Astrocyte (in vitro differentiated cells and primary cell): ENCODE results near the gene FGF2.

Source experiments
- CTCF ChIP-seq: IDR thresholded peaks from 2 replicates; pipeline ENCODE4 v1.5.1; 2011; ENCODE audit warnings: low read depth, mild to moderate bottlenecking, inconsistent platforms, low read length, moderate library complexity; ENCODE audit not compliant: insufficient read depth
- EZH2 ChIP-seq: IDR thresholded peaks from 2 replicates; pipeline ENCODE4 v1.6.1; 2012; ENCODE audit warnings: mild to moderate bottlenecking, low read length, inconsistent platforms; ENCODE audit not compliant: insufficient read depth

- TF ChIP-seq CTCF, result no peak
- no peak for TF ChIP-seq EZH2
Measured at GRCh38 chr4:122842392-122842791, 15.8 kb downstream of the FGF2 start.
